B cell (primary cell): ENCODE results near the gene SEPTIN5. TPM values are rescaled to one million over a fixed set of nuclear protein-coding genes. Genes with fewer than 3 reads are reported as not detected.

Experiments used
- ATAC-seq: fragments of 200-7000 bp; cut with Tn5 transposase; one replicate; pipeline ENCODE4 v1.10.0; 2021; ENCODE audit warnings: low read depth, mild to moderate bottlenecking, moderate number of reproducible peaks, moderate library complexity
- CTCF ChIA-PET: fragments of 350-600 bp; sonication (Branson Sonifier 250); formaldehyde crosslinking; loops from one replicate; lab custom pipeline; 2021; ENCODE audit warnings: antibody characterized with exemption, inconsistent platforms; lab: Charles Lee
- POLR2A ChIA-PET: fragments of 350-600 bp; sonication (Branson Sonifier 250); formaldehyde crosslinking; loops from one replicate; lab custom pipeline; 2021; ENCODE audit warnings: antibody characterized with exemption; lab: Charles Lee
- DNase-seq: peaks from one replicate; pipeline ENCODE4 v3.0.0; 2013
- H2AFZ ChIP-seq: 2 replicates; pipeline ENCODE4 v1.6.1; 2012; ENCODE audit warnings: mild to moderate bottlenecking, low read depth, low read length; ENCODE audit not compliant: insufficient read depth, poor library complexity, severe bottlenecking
- H3K27ac ChIP-seq, 2 donors: 1 replicate in 1 of 2; 2 replicates in 1 of 2; pipeline ENCODE4 v1.5.1; 2012 to 2013; ENCODE audit warnings: low read length in 2 of 2, mild to moderate bottlenecking in 2 of 2, moderate library complexity in 1 of 2
- H3K27me3 ChIP-seq, 4 experiments: fragments of 200-600 bp in 1 of 4; sonication (generic) in 1 of 4; replicated peaks in 1 of 4; 1 replicate in 2 of 4; 2 replicates in 2 of 4; pipeline versions ENCODE4 v1.6.1 to v1.7.0; 2013 to 2016; ENCODE audit warnings: low read length in 3 of 4, mild to moderate bottlenecking in 2 of 4, mixed read lengths in 1 of 4, moderate library complexity in 1 of 4; ENCODE audit not compliant: insufficient read depth in 4 of 4, control insufficient read depth in 3 of 4; ENCODE audit errors: control extremely low read depth in 1 of 4
- H3K36me3 ChIP-seq, 2 experiments: replicated peaks in 1 of 2; 1 replicate in 1 of 2; 2 replicates in 1 of 2; pipeline versions ENCODE4 v1.6.1 to v1.7.1; 2013; ENCODE audit warnings: low read length in 1 of 2; ENCODE audit not compliant: insufficient read depth in 2 of 2, control insufficient read depth in 1 of 2; ENCODE audit errors: control extremely low read depth in 1 of 2, extremely low read depth in 1 of 2
- H3K4me1 ChIP-seq, 2 donors: fragments of 200-600 bp in 1 of 2; sonication (generic) in 1 of 2; 1 replicate in 1 of 2; 2 replicates in 1 of 2; pipeline versions ENCODE4 v1.5.1 to v1.6.1; 2013 to 2017; ENCODE audit warnings: low read length in 2 of 2; ENCODE audit not compliant: control insufficient read depth in 2 of 2, insufficient read depth in 2 of 2
- H3K4me2 ChIP-seq: replicated peaks from 2 replicates; pipeline ENCODE3; 2012; ENCODE audit warnings: mild to moderate bottlenecking, low read depth, low read length; ENCODE audit not compliant: poor library complexity, severe bottlenecking
- H3K4me3 ChIP-seq, 5 experiments: fragments of 200-600 bp in 1 of 5; sonication (generic) in 1 of 5; 1 replicate in 3 of 5; 2 replicates in 2 of 5; pipeline versions ENCODE4 v1.5.1 to v1.7.0; 2011 to 2016; ENCODE audit warnings: low read length in 4 of 5, mild to moderate bottlenecking in 4 of 5, low read depth in 2 of 5, control low read depth in 1 of 5, moderate library complexity in 1 of 5; ENCODE audit not compliant: insufficient read depth in 1 of 5; ENCODE audit errors: control extremely low read depth in 1 of 5, extremely low read depth in 1 of 5
- H3K79me2 ChIP-seq: fragments of 200-600 bp; sonication (generic); one replicate; pipeline ENCODE4 v1.6.0; 2016; ENCODE audit warnings: low read length; ENCODE audit not compliant: control insufficient read depth, insufficient read depth
- H3K9ac ChIP-seq: fragments of 200-600 bp; sonication (generic); 2 replicates; pipeline ENCODE4 v1.6.1; 2017; ENCODE audit warnings: mild to moderate bottlenecking, low read length, moderate library complexity
- H3K9me3 ChIP-seq, 3 donors: one replicate each; pipeline versions ENCODE4 v1.6.1 to v1.7.1; 2013; ENCODE audit warnings: low read length in 2 of 3; ENCODE audit not compliant: control insufficient read depth in 2 of 3, insufficient read depth in 1 of 3; ENCODE audit errors: control extremely low read depth in 1 of 3
- H4K20me1 ChIP-seq: 2 replicates; pipeline ENCODE4 v1.6.0; 2012; ENCODE audit warnings: mild to moderate bottlenecking, low read length; ENCODE audit not compliant: insufficient read depth, control insufficient read depth, poor library complexity, severe bottlenecking
- H3K27ac Mint-ChIP-seq: one replicate; pipeline ENCODE4 v1.8.0; 2021; ENCODE audit warnings: mixed read lengths
- H3K27me3 Mint-ChIP-seq: one replicate; pipeline ENCODE4 v1.8.0; 2021; ENCODE audit warnings: mixed read lengths
- H3K4me1 Mint-ChIP-seq: one replicate; pipeline ENCODE4 v1.8.0; 2021; ENCODE audit warnings: mixed read lengths
- H3K4me3 Mint-ChIP-seq: one replicate; pipeline ENCODE4 v1.8.0; 2021; ENCODE audit warnings: mixed read lengths
- H3K9me3 Mint-ChIP-seq: one replicate; pipeline ENCODE4 v1.8.0; 2022; ENCODE audit warnings: mixed read lengths; ENCODE audit not compliant: insufficient read depth
- CTCF ChIP-seq: fragments of 200-600 bp; IDR thresholded peaks from one replicate; pipeline ENCODE4 v1.8.0; 2022; ENCODE audit warnings: antibody characterized with exemption, mild to moderate bottlenecking
- EZH2 ChIP-seq: IDR thresholded peaks from 2 replicates; pipeline ENCODE4 v1.6.1; 2012; ENCODE audit warnings: borderline replicate concordance, low read depth, mild to moderate bottlenecking, moderate library complexity, low read length; ENCODE audit not compliant: insufficient read depth, poor library complexity, severe bottlenecking
- WGBS: methylation state at CpG from one replicate; pipeline ENCODE4 v1.1.5; 2013; ENCODE audit warnings: missing lambda C conversion rate; ENCODE audit not compliant: insufficient coverage; 5-methylcytosine and 5-hydroxymethylcytosine counted together
- intact Hi-C: fragments of 100-400 bp; cut with micrococcal nuclease; formaldehyde crosslinking; loops from one replicate; pipeline ENCODE4 v1.10.0; 2022
- polyA plus RNA-seq: library from polyadenylated mRNA; depleted of rRNA; stranded (reverse); fragments of >200 nt; gene quantifications from 2 replicates; pipeline ENCODE4 v1.2.3, GENCODE V29; 2012
- total RNA-seq, 2 donors: library from RNA; stranded (reverse); fragments of 120-200 nt in 1 of 2; gene quantifications; 1 replicate in 1 of 2; 2 replicates in 1 of 2; pipeline versions ENCODE4 v1.2.3 to v1.2.4, GENCODE V29; 2013 to 2022

The SEPTIN5 gene
- total and polyA plus RNA-seq, 2 donors (not counting 1 experiment from before 2014, with no cell fraction given) = 0.06 TPM; not detected in 1

- no peaks in the 10 kb centered on the region for H3K79me2 ChIP-seq
- H2AFZ ChIP-seq = no peak overlapping the region
- intact Hi-C loops = no loop called here
- Mint-ChIP-seq H3K4me3 (no peak overlapping the region), H3K27me3 (peaks cover 9% of the 10 kb centered on the region), H3K4me1 (no peaks in the 10 kb centered on the region), H3K27ac (no peak overlapping the region), H3K9me3 (no peaks in the 10 kb centered on the region)
- no peak for ATAC-seq
- H3K36me3 ChIP-seq = no peaks in the 10 kb centered on the region
- POLR2A ChIA-PET = no interaction called here
- DNase-seq = no peak
- TF ChIP-seq CTCF (no peak), EZH2 (no peak)
- CTCF ChIA-PET = no interaction called here
- no peak overlapping the region for H3K27ac ChIP-seq
- H4K20me1 ChIP-seq = no peaks in the 10 kb centered on the region
- H3K4me3 ChIP-seq = no peak overlapping the region
- H3K27me3 ChIP-seq = no peaks in the 10 kb centered on the region
- H3K9me3 ChIP-seq = no peaks in the 10 kb centered on the region
- no peak overlapping the region for H3K9ac ChIP-seq
- no peaks in the 10 kb centered on the region for H3K4me1 ChIP-seq
- 95% methylated on average over 25 of the region's 26 CpGs for WGBS
- no peak overlapping the region for H3K4me2 ChIP-seq
Observed at GRCh38 chr22:19665784-19666672, 48.3 kb upstream of the SEPTIN5 start.
